CD4-positive, alpha-beta memory T cell (primary cell): ENCODE data around the gene SLC26A9. TPM values are rescaled to one million over a fixed set of nuclear protein-coding genes. Genes with fewer than 3 reads are reported as not detected.

Experiments used
- CTCF ChIA-PET: fragments of 350-600 bp; sonication (Branson Sonifier 250); formaldehyde crosslinking; loops from one replicate; lab custom pipeline; 2021; ENCODE audit warnings: inconsistent platforms; ENCODE audit not compliant: partially characterized antibody; lab: Charles Lee
- POLR2A ChIA-PET: fragments of 350-600 bp; sonication (Branson Sonifier 250); formaldehyde crosslinking; loops from one replicate; lab custom pipeline; 2021; ENCODE audit not compliant: partially characterized antibody; lab: Charles Lee
- DNase-seq, 5 donors: peaks; one replicate each; pipeline versions ENCODE4 v3.0.0 to v3.0.0-alpha.2; 2020 to 2022; ENCODE audit warnings: mixed read lengths in 1 of 5
- H3K27ac ChIP-seq: one replicate; pipeline ENCODE4 v1.7.0; 2013; ENCODE audit warnings: low read depth, low read length
- H3K27me3 ChIP-seq: 2 replicates; pipeline ENCODE4 v1.7.0; 2013; ENCODE audit warnings: mild to moderate bottlenecking, low read length, moderate library complexity; ENCODE audit not compliant: insufficient read depth
- H3K36me3 ChIP-seq: 2 replicates; pipeline ENCODE4 v1.7.0; 2013; ENCODE audit warnings: mild to moderate bottlenecking, low read length, moderate library complexity; ENCODE audit not compliant: insufficient read depth
- H3K4me1 ChIP-seq: 2 replicates; pipeline ENCODE4 v1.7.0; 2013; ENCODE audit warnings: mild to moderate bottlenecking, low read length, moderate library complexity; ENCODE audit not compliant: insufficient read depth
- H3K4me3 ChIP-seq, 2 donors: one replicate each; pipeline ENCODE4 v1.7.0; 2013; ENCODE audit warnings: low read length in 2 of 2, mild to moderate bottlenecking in 1 of 2
- H3K9me3 ChIP-seq, 2 donors: one replicate each; pipeline ENCODE4 v1.7.0; 2013; ENCODE audit warnings: low read length in 2 of 2, control low read depth in 1 of 2; ENCODE audit not compliant: control insufficient read depth in 1 of 2
- H3K27ac Mint-ChIP-seq, 7 donors: one replicate each; pipeline ENCODE4 v1.8.0; 2020 to 2021; ENCODE audit warnings: mixed read lengths in 7 of 7, mild to moderate bottlenecking in 6 of 7, inconsistent platforms in 3 of 7, moderate library complexity in 3 of 7
- H3K27me3 Mint-ChIP-seq, 2 donors: one replicate each; pipeline ENCODE4 v1.8.0; 2020 to 2021; ENCODE audit warnings: mixed read lengths in 2 of 2
- H3K36me3 Mint-ChIP-seq, 2 donors: one replicate each; pipeline ENCODE4 v1.8.0; 2020 to 2021; ENCODE audit warnings: mixed read lengths in 2 of 2, inconsistent platforms in 1 of 2, mild to moderate bottlenecking in 1 of 2
- H3K4me1 Mint-ChIP-seq, 4 donors: one replicate each; pipeline ENCODE4 v1.8.0; 2020 to 2021; ENCODE audit warnings: mixed read lengths in 4 of 4, mild to moderate bottlenecking in 1 of 4
- H3K4me3 Mint-ChIP-seq, 8 donors: one replicate each; pipeline ENCODE4 v1.8.0; 2020 to 2021; ENCODE audit warnings: mixed read lengths in 8 of 8, mild to moderate bottlenecking in 7 of 8, moderate library complexity in 6 of 8, inconsistent platforms in 3 of 8
- H3K9me3 Mint-ChIP-seq, 8 donors: one replicate each; pipeline ENCODE4 v1.8.0; 2020 to 2021; ENCODE audit warnings: mixed read lengths in 8 of 8, mild to moderate bottlenecking in 5 of 8, inconsistent platforms in 3 of 8, moderate library complexity in 1 of 8
- intact Hi-C: fragments of 100-400 bp; cut with micrococcal nuclease; formaldehyde crosslinking; loops from one replicate; pipeline ENCODE4 v1.15.1; 2023
- polyA plus RNA-seq, 2 donors: library from polyadenylated mRNA; unstranded; fragments of 300-500 nt; fragmentation: Illumina TruSeq; gene quantifications; one replicate each; pipeline ENCODE4 v1.2.3, GENCODE V29; 2021
- total RNA-seq, 2 experiments: library from RNA; stranded (reverse); gene quantifications; one replicate each; pipeline ENCODE4 v1.2.3, GENCODE V29; 2021

Gene SLC26A9
- total and polyA plus RNA-seq, 4 experiments from 2014 or later = not detected

DNA sequence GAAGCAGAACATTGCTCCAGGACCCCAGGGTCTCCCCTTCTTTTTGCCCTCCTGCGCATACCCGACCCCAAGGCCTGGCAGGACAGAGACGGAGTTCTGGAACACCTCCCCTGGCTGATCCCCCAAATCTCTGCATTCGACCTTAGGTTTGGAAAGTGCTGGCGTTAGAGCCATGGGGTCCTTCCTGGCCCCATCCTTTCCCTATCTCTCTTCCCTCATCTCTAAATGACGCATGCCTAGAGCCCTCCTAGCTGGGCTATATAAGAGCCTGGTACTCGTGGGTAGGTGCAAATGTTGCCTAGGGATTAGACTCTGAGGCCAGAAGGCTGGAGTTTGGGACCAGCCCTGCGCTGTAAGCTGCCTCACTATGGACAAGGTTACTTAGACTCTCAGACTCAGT lies 16.6 kb downstream of the SLC26A9 start:
- Histone ChIP-seq H3K9me3 (no peaks in the 10 kb centered on the region), H3K36me3 (no peaks in the 10 kb centered on the region), H3K4me3 (no peak overlapping the region), H3K27me3 (no peaks in the 10 kb centered on the region), H3K27ac (no peak overlapping the region), H3K4me1 (no peaks in the 10 kb centered on the region)
- CTCF ChIA-PET = interaction anchor here (0.6 to 1.1 kb wide), 2 partner anchors 8 to 9 kb away, joined by 3 to 4 read pairs; no protein-coding TSS in a partner anchor
- POLR2A ChIA-PET = no interaction called here
- no peak for DNase-seq
- Mint-ChIP-seq H3K36me3 (no peaks in the 10 kb centered on the region), H3K4me1 (no peaks in the 10 kb centered on the region), H3K4me3 (no peak overlapping the region), H3K9me3 (no peaks in the 10 kb centered on the region), H3K27ac (no peak overlapping the region), H3K27me3 (peaks cover 0 to 1% of the 10 kb centered on the region in 2 donors)
- intact Hi-C loops = no loop called here

- Histone ChIP-seq H3K4me1 (no peaks in the 10 kb centered on the region), H3K27ac (no peak overlapping the region), H3K4me3 (no peak overlapping the region), H3K9me3 (no peaks in the 10 kb centered on the region), H3K36me3 (no peaks in the 10 kb centered on the region), H3K27me3 (no peaks in the 10 kb centered on the region)
- no peaks in the 10 kb centered on the region for H3K36me3 Mint-ChIP-seq
- no peak for DNase-seq
- CTCF ChIA-PET = interaction anchor here (0.6 to 2.2 kb wide), 2 partner anchors 9 to 10 kb away, joined by 3 to 5 read pairs; no protein-coding TSS in a partner anchor
- H3K27ac Mint-ChIP-seq = no peak overlapping the region
- peaks cover 0 to 1% of the 10 kb centered on the region in 2 donors for H3K27me3 Mint-ChIP-seq
- H3K4me3 Mint-ChIP-seq = no peak overlapping the region
- no peaks in the 10 kb centered on the region for H3K4me1 Mint-ChIP-seq
- no peaks in the 10 kb centered on the region for H3K9me3 Mint-ChIP-seq
- intact Hi-C loops = no loop called here
- POLR2A ChIA-PET = no interaction called here
Observed at GRCh38 chr1:205926213-205926612, 17.0 kb downstream of the SLC26A9 start.

- Histone ChIP-seq H3K36me3 (no peaks in the 10 kb centered on the region), H3K27me3 (no peaks in the 10 kb centered on the region), H3K27ac (no peak overlapping the region), H3K4me1 (no peaks in the 10 kb centered on the region), H3K4me3 (no peak overlapping the region), H3K9me3 (no peaks in the 10 kb centered on the region)
- H3K9me3 Mint-ChIP-seq = no peaks in the 10 kb centered on the region
- H3K36me3 Mint-ChIP-seq = no peaks in the 10 kb centered on the region
- peaks cover 0 to 1% of the 10 kb centered on the region in 2 donors for H3K27me3 Mint-ChIP-seq
- CTCF ChIA-PET = interaction anchor here (0.6 to 2.2 kb wide), 2 partner anchors 8 to 10 kb away, joined by 3 to 5 read pairs; no protein-coding TSS in a partner anchor
- H3K4me3 Mint-ChIP-seq = no peak overlapping the region
- POLR2A ChIA-PET = no interaction called here
- no peaks in the 10 kb centered on the region for H3K4me1 Mint-ChIP-seq
- no peak overlapping the region for H3K27ac Mint-ChIP-seq
- intact Hi-C loops = no loop called here
- no peak for DNase-seq
Observed at GRCh38 chr1:205925736-205926135, 17.5 kb downstream of the SLC26A9 start.

DNA sequence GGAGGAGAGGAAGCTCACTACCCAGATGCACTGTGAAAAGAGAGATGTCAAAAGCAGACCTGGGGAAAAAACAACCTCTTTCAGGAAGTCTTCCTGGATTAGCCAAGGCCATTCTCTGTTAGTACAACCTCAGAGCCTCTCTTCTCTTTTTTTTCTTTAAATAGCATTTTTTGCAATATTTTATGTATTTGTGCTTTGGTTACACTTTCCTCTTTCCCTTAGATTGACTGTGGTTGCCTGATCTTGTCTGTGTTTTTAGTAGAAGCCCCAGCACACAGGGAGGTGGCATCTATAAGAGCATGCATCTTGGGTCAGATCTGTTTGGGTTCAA lies 18.8 kb downstream of the SLC26A9 start:
- H3K27ac ChIP-seq = no peak overlapping the region
- no peak for DNase-seq
- no peaks in the 10 kb centered on the region for H3K9me3 ChIP-seq
- Mint-ChIP-seq H3K27ac (no peak overlapping the region), H3K4me3 (no peak overlapping the region), H3K4me1 (no peaks in the 10 kb centered on the region), H3K27me3 (no peaks in the 10 kb centered on the region), H3K9me3 (no peaks in the 10 kb centered on the region), H3K36me3 (no peaks in the 10 kb centered on the region)
- H3K4me1 ChIP-seq = no peaks in the 10 kb centered on the region
- ChIA-PET CTCF (interaction anchor here (2.2 kb wide), 1 partner anchor 9 kb away, joined by 5 read pairs; no protein-coding TSS in a partner anchor), POLR2A (no interaction called here)
- no peaks in the 10 kb centered on the region for H3K27me3 ChIP-seq
- intact Hi-C loops = no loop called here
- H3K36me3 ChIP-seq = no peaks in the 10 kb centered on the region
- no peak overlapping the region for H3K4me3 ChIP-seq

- intact Hi-C loops = no loop called here
- Histone ChIP-seq H3K4me3 (no peak overlapping the region), H3K27me3 (no peaks in the 10 kb centered on the region), H3K4me1 (no peaks in the 10 kb centered on the region), H3K27ac (no peak overlapping the region), H3K36me3 (no peaks in the 10 kb centered on the region), H3K9me3 (no peaks in the 10 kb centered on the region)
- no peaks in the 10 kb centered on the region for H3K9me3 Mint-ChIP-seq
- ChIA-PET CTCF (interaction anchor here (1.0 to 2.2 kb wide), 2 partner anchors 8 to 132 kb away, joined by 3 to 5 read pairs; no protein-coding TSS in a partner anchor), POLR2A (no interaction called here)
- H3K27me3 Mint-ChIP-seq = no peaks in the 10 kb centered on the region
- H3K4me3 Mint-ChIP-seq = no peak overlapping the region
- no peak overlapping the region for H3K27ac Mint-ChIP-seq
- DNase-seq = no peak
- no peaks in the 10 kb centered on the region for H3K4me1 Mint-ChIP-seq
- no peaks in the 10 kb centered on the region for H3K36me3 Mint-ChIP-seq
Observed at GRCh38 chr1:205923651-205924459, 19.4 kb downstream of the SLC26A9 start.

- intact Hi-C loops = no loop called here
- H3K36me3 Mint-ChIP-seq = no peaks in the 10 kb centered on the region
- no peaks in the 10 kb centered on the region for H3K4me1 Mint-ChIP-seq
- no peak overlapping the region for H3K4me3 ChIP-seq
- DNase-seq = no peak
- ChIA-PET CTCF (interaction anchor here (1.0 kb wide), 1 partner anchor 131 kb away, joined by 3 read pairs; no protein-coding TSS in a partner anchor), POLR2A (no interaction called here)
- H3K9me3 Mint-ChIP-seq = no peaks in the 10 kb centered on the region
- H3K4me1 ChIP-seq = no peaks in the 10 kb centered on the region
- H3K27ac Mint-ChIP-seq = no peak overlapping the region
- H3K9me3 ChIP-seq = no peaks in the 10 kb centered on the region
- H3K27me3 ChIP-seq = no peaks in the 10 kb centered on the region
- H3K27ac ChIP-seq = no peak overlapping the region
- H3K36me3 ChIP-seq = no peaks in the 10 kb centered on the region
- no peak overlapping the region for H3K4me3 Mint-ChIP-seq
- H3K27me3 Mint-ChIP-seq = no peaks in the 10 kb centered on the region
Observed at GRCh38 chr1:205922806-205923205, 20.4 kb downstream of the SLC26A9 start.

DNA sequence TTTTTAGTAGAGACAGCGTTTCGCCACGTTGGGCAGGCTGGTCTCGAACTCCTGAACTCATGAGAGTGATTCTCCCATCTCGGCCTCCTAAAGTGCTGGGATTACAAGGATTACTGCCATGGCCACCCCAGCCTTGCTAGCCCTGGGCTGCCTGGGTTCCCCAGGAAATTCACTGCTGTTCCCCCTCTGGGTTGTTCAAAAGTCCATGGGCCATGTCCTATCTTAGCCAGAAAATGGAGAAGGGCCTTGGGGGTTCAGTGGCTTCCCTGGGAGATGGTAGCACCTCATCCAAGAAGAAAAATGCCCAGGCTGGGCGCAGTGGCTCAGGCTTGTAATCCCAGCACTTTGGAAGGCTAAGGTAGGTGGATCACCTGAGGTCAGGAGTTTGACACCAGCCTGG lies 20.9 kb downstream of the SLC26A9 start:
- Mint-ChIP-seq H3K9me3 (no peaks in the 10 kb centered on the region), H3K4me3 (no peak overlapping the region), H3K36me3 (no peaks in the 10 kb centered on the region), H3K27me3 (no peaks in the 10 kb centered on the region), H3K27ac (no peak overlapping the region), H3K4me1 (no peaks in the 10 kb centered on the region)
- Histone ChIP-seq H3K9me3 (no peaks in the 10 kb centered on the region), H3K36me3 (no peaks in the 10 kb centered on the region), H3K4me3 (no peak overlapping the region), H3K27ac (no peak overlapping the region), H3K27me3 (no peaks in the 10 kb centered on the region), H3K4me1 (no peaks in the 10 kb centered on the region)
- CTCF ChIA-PET = no interaction called here
- POLR2A ChIA-PET = no interaction called here
- DNase-seq = no peak
- intact Hi-C loops = no loop called here
